HepG2 (cell line): ENCODE measurements around the gene FAM174C. TPM values are rescaled to one million over a fixed set of nuclear protein-coding genes. Genes with fewer than 3 reads are reported as not detected.

ENCODE experiments used
- CENPT ChIP-seq: sonication (generic); formaldehyde crosslinking; IDR thresholded peaks from 2 replicates; pipeline ENCODE4 v1.8.0; 2022; ENCODE audit warnings: low read depth, mild to moderate bottlenecking, moderate library complexity, missing genetic modification reagents
- DMTF1 ChIP-seq: sonication (generic); formaldehyde crosslinking; IDR thresholded peaks from 2 replicates; pipeline ENCODE4 v1.4.0; 2020; ENCODE audit warnings: mild to moderate bottlenecking, missing genetic modification reagents
- E2F5 ChIP-seq: sonication (generic); formaldehyde crosslinking; conservative IDR thresholded peaks from 2 replicates; pipeline ENCODE4 v1.4.0; 2020; ENCODE audit warnings: missing genetic modification reagents
- MZF1 ChIP-seq: sonication (generic); formaldehyde crosslinking; IDR thresholded peaks from 2 replicates; pipeline ENCODE4 v1.8.1; 2023; ENCODE audit warnings: mild to moderate bottlenecking, missing genetic modification reagents, borderline replicate concordance
- ZBTB40 ChIP-seq, 2 experiments: fragments of 450-650 bp in 1 of 2; sonication (generic) in 1 of 2; formaldehyde crosslinking in 1 of 2; IDR thresholded peaks; 2 replicates each; pipeline versions ENCODE4 v1.6.1 to v1.8.0; 2016 to 2022; ENCODE audit warnings: antibody characterized with exemption in 1 of 2, mild to moderate bottlenecking in 1 of 2, missing genetic modification reagents in 1 of 2
- polyA plus RNA-seq, 8 experiments: library from polyadenylated mRNA; depleted of rRNA in 3 of 8; stranded (reverse) in 7 of 8; unstranded in 1 of 8; fragments of >200 nt; fragmentation: Illumina TruSeq in 4 of 8; extraction: Trizol in 4 of 8; gene quantifications; 2 replicates each; pipeline versions ENCODE4 v1.2.1 to v1.2.3, GENCODE V29; 2011 to 2016; ENCODE audit warnings: low read depth in 4 of 8, missing spikeins in 1 of 8, mixed read lengths in 1 of 8; ENCODE audit not compliant: insufficient read depth in 1 of 8
- total RNA-seq, 5 experiments: library from RNA; depleted of rRNA; stranded (reverse); fragments of >200 nt; fragmentation: Illumina TruSeq; extraction: Trizol; gene quantifications; 2 replicates each; pipeline ENCODE4 v1.2.3, GENCODE V29; 2016; ENCODE audit warnings: low read depth in 1 of 5
- TF ChIP-seq, protein P1 (sequence below): sonication (generic); formaldehyde crosslinking; IDR thresholded peaks from 2 replicates; pipeline ENCODE4 v1.5.0; 2020; ENCODE audit warnings: missing genetic modification reagents

Gene FAM174C
- total and polyA plus RNA-seq, 2 of the 13 experiments (the other 11 are each of a cell fraction or from before 2014, with no cell fraction given) = 19.5 to 31.3 TPM

DNA sequence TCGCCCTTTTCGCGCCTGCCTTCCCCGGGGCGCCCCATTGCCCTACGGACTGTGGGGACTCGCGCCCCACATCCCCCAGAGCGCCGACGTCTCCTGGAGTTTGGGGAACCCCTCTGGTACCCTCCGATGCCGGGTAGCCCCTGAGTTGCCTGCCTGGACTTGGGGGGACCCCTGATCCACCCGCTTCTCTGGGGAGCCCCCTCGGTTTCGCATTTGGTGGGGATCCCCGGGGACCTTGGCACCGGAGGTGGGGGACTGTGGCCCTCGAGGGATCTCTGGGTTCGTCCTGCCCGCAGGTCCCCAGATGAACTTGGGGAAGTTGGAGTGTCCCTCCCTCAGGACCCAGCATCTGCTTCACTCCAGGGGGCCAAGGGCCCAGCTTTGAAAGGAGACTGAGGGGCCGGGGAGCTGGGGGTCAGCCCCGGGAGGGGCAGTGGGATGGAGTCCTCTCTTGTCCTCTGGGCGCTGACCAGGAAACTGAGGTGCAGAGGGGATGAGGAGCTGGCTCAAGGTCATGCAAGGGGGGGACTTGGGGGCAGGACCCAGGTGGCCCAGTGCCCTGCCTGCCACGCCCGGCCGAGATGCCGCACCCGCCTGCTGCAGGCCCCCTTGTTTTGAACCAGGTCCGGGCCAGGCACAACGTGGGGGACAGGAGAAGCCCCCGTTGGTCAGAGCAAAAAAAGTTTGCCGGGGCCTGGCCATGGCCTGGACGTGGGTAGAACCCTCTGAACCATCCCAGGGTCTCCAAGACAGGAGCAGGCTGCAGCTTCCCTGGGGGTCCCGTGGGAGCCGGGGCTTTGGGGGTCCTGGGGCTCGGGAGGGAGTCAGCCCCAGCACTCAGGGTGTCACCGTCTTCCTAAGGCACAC is 11.4 kb downstream of the FAM174C start (continued):
- TF ChIP-seq, protein P1, sequence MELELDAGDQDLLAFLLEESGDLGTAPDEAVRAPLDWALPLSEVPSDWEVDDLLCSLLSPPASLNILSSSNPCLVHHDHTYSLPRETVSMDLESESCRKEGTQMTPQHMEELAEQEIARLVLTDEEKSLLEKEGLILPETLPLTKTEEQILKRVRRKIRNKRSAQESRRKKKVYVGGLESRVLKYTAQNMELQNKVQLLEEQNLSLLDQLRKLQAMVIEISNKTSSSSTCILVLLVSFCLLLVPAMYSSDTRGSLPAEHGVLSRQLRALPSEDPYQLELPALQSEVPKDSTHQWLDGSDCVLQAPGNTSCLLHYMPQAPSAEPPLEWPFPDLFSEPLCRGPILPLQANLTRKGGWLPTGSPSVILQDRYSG = no peak
- no peak for TF ChIP-seq ZBTB40 (IDR thresholded peaks at IDR 0.05)
- 0 out of 2 replicates have a peak, but pooled peaks have one; percentile 34 for TF ChIP-seq ZBTB40 (CRISPR knock-in tag; IDR thresholded peaks at IDR 0.05)
- no peak for TF ChIP-seq CENPT
- TF ChIP-seq MZF1 (CRISPR knock-in tag) = no peak
- TF ChIP-seq E2F5 (CRISPR knock-in tag) = no peak
- no peak for TF ChIP-seq DMTF1 (CRISPR knock-in tag)
